Measurements from ENCODE around the gene SYT12.

DNA sequence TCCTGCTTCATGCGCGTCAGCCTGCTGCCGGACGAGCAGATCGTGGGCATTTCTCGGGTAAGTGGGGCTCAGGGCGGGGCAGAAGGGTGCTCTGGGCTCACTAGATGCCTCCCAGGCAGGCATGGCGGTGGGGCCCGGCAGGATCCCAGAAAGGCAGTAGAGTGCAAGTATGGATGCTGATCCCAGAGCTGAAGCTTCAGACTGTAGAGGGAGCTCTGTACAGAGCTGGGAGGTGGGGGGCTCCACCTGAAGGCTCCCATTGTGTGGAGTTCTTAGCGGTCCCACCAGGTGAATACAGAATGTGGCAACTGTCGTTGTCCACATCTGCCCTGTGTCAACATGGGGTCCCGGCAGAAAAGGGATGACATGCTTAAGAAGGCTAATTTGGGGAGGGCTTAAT is 17.2 kb downstream of the SYT12 start:
- TF ChIP-seq ZNF843 (tag by site-specific recombination; IDR thresholded peaks at IDR 0.05), result no peak
- no peak for TF ChIP-seq YY2 (tag by site-specific recombination; IDR thresholded peaks at IDR 0.05)
- no peak for TF ChIP-seq CTCF (tag by site-specific recombination; IDR thresholded peaks at IDR 0.05)
- no peak for TF ChIP-seq ZNF776 (tag by site-specific recombination; IDR thresholded peaks at IDR 0.05; ENCODE audit: borderline replicate concordance)
- no peak for TF ChIP-seq ZSCAN5A (tag by site-specific recombination; IDR thresholded peaks at IDR 0.05)
- TF ChIP-seq ZBTB8A (tag by site-specific recombination; IDR thresholded peaks at IDR 0.05), result no peak
- TF ChIP-seq ZNF132 (tag by site-specific recombination; IDR thresholded peaks at IDR 0.05; ENCODE audit: borderline replicate concordance), result no peak
- TF ChIP-seq KLF1 (tag by site-specific recombination; IDR thresholded peaks at IDR 0.05), result no peak
